Ovary (tissue), 9 donors: Measurements from ENCODE around the gene KLHL3. TPM values are rescaled to one million over a fixed set of nuclear protein-coding genes. Genes with fewer than 3 reads are reported as not detected.

ENCODE experiments used
- DNase-seq, 5 donors: peaks; one replicate each; pipeline ENCODE4 v3.0.0-alpha.2; 2019 to 2020
- H3K27ac ChIP-seq, 2 donors: fragments of 200-600 bp; one replicate each; pipeline versions ENCODE4 v1.5.1 to v1.8.0; 2019 to 2022
- H3K27me3 ChIP-seq: fragments of 200-600 bp; one replicate; pipeline ENCODE4 v1.8.0; 2022
- H3K36me3 ChIP-seq: fragments of 200-600 bp; sonication (generic); one replicate; pipeline ENCODE4 v1.5.1; 2019
- H3K4me1 ChIP-seq: one replicate; pipeline ENCODE4 v1.8.1; 2013; ENCODE audit warnings: mild to moderate bottlenecking, moderate library complexity; ENCODE audit not compliant: insufficient read depth
- H3K4me3 ChIP-seq: fragments of 200-600 bp; sonication (generic); one replicate; pipeline ENCODE4 v1.5.1; 2017
- H3K9me3 ChIP-seq, 2 donors: fragments of 200-600 bp in 1 of 2; sonication (generic) in 1 of 2; one replicate each; pipeline versions ENCODE4 v1.5.1 to v1.8.1; 2013 to 2019; ENCODE audit warnings: mild to moderate bottlenecking in 1 of 2, moderate library complexity in 1 of 2
- CTCF ChIP-seq, 3 donors: fragments of 450-650 bp in 2 of 3; fragments of 200-600 bp in 1 of 3; IDR thresholded peaks; one replicate each; pipeline versions ENCODE4 v1.5.1 to v1.8.0; 2016 to 2022; ENCODE audit warnings: antibody characterized with exemption in 3 of 3, mild to moderate bottlenecking in 1 of 3
- EP300 ChIP-seq: sonication (generic); formaldehyde crosslinking; IDR thresholded peaks from one replicate; pipeline ENCODE4 v1.6.1; 2017; ENCODE audit warnings: antibody characterized with exemption
- POLR2A ChIP-seq: fragments of 450-650 bp; IDR thresholded peaks from one replicate; pipeline ENCODE4 v1.6.1; 2017; ENCODE audit warnings: antibody characterized with exemption, mild to moderate bottlenecking, moderate library complexity
- WGBS, 3 donors: extraction: QIAGEN DNeasy Blood & Tissue Kit in 1 of 3; methylation state at CpG; one replicate each; pipeline versions ENCODE4 v1.1.5 to v1.1.7; 2013 to 2017; 5-methylcytosine and 5-hydroxymethylcytosine counted together
- intact Hi-C, 4 donors: fragments of 100-400 bp; cut with DNase I; formaldehyde crosslinking; loops; one replicate each; pipeline versions ENCODE4 v1.11.0 to v1.15.1; 2022 to 2023
- polyA plus RNA-seq, 2 donors: library from polyadenylated mRNA; stranded (reverse); fragments of 200-250 nt in 1 of 2; fragments of 350-450 nt in 1 of 2; fragmentation: Illumina TruSeq in 1 of 2; extraction: RNeasy Lipid Tissue Mini Kit (QIAGEN cat#74804) in 1 of 2; gene quantifications; one replicate each; pipeline ENCODE4 v1.2.3, GENCODE V29; 2013 to 2014
- total RNA-seq, 7 donors: library from RNA; depleted of rRNA in 2 of 7; stranded (reverse); fragments of >200 nt in 2 of 7; fragmentation: NEBNext Ultra II Directional in 3 of 7; extraction: Animal tissue kit (Norgen Biotek cat#: 25700) in 3 of 7; gene quantifications; one replicate each; pipeline versions ENCODE4 v1.1.0 to v1.2.4, GENCODE V29; 2016 to 2023
- donor health status: DM: no; HTN: no; CAD: no; lungs with moderate emphysema.
- donor health status: DM: no; HTN: no; CAD: no.
- donor health status: Bipolar disorder and iron deficiency.
- donor health status: DM: yes; HTN: yes; CAD: no.
- donor health status: DM: no; HTN: no; CAD: no.
- donor health status: DM: yes; HTN: yes; CAD: no.

Gene KLHL3
- total and polyA plus RNA-seq, 9 donors = 2.9 to 15.7 (median 8.7) TPM

DNA sequence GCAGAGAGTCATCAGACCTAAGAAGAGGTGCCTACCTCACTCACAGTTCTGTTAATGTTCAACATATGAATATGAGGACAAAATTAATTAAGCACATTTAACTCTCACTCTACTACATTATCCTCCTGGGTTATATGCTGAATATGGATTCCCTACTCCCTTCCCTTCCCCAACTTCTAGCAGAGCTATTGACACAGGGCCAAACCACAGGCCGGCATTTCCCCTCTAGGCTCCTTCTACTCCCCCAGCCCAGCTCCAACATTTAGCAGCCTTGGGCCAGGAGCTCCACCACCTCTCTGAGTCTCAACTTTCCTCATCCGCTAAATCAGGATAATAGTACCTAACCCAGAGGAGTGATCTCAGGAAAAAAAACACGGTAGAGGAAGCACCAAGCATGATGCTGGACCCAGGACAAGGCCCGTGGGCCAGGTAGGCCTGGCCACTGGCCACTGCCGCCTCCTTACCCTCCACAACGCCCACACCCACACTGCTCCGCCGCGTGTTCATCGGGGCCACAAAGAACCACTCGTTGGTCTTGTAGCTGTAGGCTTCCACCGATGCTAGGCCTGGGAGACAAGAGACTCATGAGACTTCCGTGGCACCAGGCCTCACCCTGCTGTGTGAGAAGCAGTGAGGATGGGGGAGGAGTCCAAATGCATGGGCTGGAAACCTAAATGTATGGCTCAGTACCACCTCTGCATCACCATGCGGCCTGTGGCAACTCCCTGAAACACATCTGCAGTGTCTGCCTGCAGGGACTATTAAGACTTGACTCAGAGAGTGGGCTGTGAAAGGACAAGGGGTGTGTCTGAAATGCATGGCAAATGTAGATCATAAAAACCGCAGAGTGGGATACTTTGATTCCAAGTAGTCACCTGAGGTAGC, 98.8 kb downstream of the KLHL3 start:
- Histone ChIP-seq H3K9me3 (no peaks in the 10 kb centered on the region), H3K36me3 (no peaks in the 10 kb centered on the region), H3K4me3 (no peak overlapping the region), H3K27ac (peak overlapping the region in 1 of 2 donors; percentile 18), H3K27me3 (no peaks in the 10 kb centered on the region), H3K4me1 (peaks cover 8% of the 10 kb centered on the region)
- intact Hi-C loops = loop anchor here in 1 of 4 donors (5.0 kb wide), 1 partner anchor 105 kb away; no protein-coding TSS in a partner anchor
- no peak for DNase-seq
- no peak for TF ChIP-seq CTCF (IDR thresholded peaks at IDR 0.05)
- TF ChIP-seq POLR2A = no peak
- no peak for TF ChIP-seq EP300
- WGBS, 3 donors = 87 to 91% (median 88%) methylated on average over 15 of the region's 15 CpGs

- Histone ChIP-seq H3K36me3 (no peaks in the 10 kb centered on the region), H3K4me1 (peaks cover 12% of the 10 kb centered on the region), H3K27me3 (no peaks in the 10 kb centered on the region), H3K9me3 (no peaks in the 10 kb centered on the region), H3K4me3 (no peak overlapping the region), H3K27ac (peak overlapping the region in 1 of 2 donors; percentile 18)
- WGBS, 3 donors = 7 to 31% (median 13%) methylated on average over 2 of the region's 2 CpGs
- intact Hi-C loops = loop anchor here in 1 of 4 donors (5.0 kb wide), 1 partner anchor 106 kb away; no protein-coding TSS in a partner anchor
- no peak for DNase-seq
- TF ChIP-seq EP300 = no peak
- no peak for TF ChIP-seq CTCF (IDR thresholded peaks at IDR 0.05)
- no peak for TF ChIP-seq POLR2A
These were observed 99.8 kb downstream of the KLHL3 start for GRCh38 chr5:137636099-137636498.

GRCh38 chr5:137635521-137635921, 100.4 kb downstream of the KLHL3 start:
- WGBS, 3 donors = 36 to 50% (median 48%) methylated on average over 1 of the region's 1 CpG
- Histone ChIP-seq H3K4me1 (peaks cover 13% of the 10 kb centered on the region), H3K4me3 (no peak overlapping the region), H3K27ac (peak overlapping the region in 1 of 2 donors; percentile 18), H3K36me3 (no peaks in the 10 kb centered on the region), H3K9me3 (no peaks in the 10 kb centered on the region), H3K27me3 (no peaks in the 10 kb centered on the region)
- intact Hi-C loops = loop anchor here in 1 of 4 donors (5.0 kb wide), 1 partner anchor 107 kb away; no protein-coding TSS in a partner anchor
- DNase-seq = no peak
- TF ChIP-seq EP300 (no peak), POLR2A (no peak), CTCF (IDR thresholded peaks at IDR 0.05) (no peak)

DNA sequence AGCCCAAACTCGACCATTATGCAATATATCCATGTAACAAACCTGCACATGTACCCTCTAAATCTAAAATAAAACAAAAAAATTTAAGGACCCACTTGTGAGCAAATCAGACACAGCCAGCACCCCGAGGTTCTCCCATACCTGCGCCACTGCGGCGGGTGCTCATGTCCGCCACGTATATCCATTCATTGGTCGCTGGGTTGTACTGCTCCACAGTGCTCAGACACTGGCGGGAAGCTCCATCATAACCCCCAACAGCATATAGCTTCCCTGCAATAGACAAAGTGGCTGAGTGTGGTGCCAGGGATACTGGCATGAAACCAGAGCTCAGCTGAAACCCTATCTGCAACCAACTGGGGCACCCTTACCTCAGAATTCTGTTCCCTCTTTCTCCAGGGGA, 102.0 kb downstream of the KLHL3 start:
- DNase-seq = no peak
- WGBS, 3 donors = 95 to 98% (median 98%) methylated on average over 9 of the region's 9 CpGs
- H3K9me3 ChIP-seq = no peaks in the 10 kb centered on the region
- no peak overlapping the region for H3K4me3 ChIP-seq
- no peak overlapping the region for H3K27ac ChIP-seq
- intact Hi-C loops = no loop called here
- no peak for TF ChIP-seq POLR2A
- TF ChIP-seq EP300 = no peak
- TF ChIP-seq CTCF (IDR thresholded peaks at IDR 0.05) = no peak
- peaks cover 16% of the 10 kb centered on the region for H3K4me1 ChIP-seq
- no peaks in the 10 kb centered on the region for H3K36me3 ChIP-seq
- no peaks in the 10 kb centered on the region for H3K27me3 ChIP-seq
